A549 (cell line): ENCODE measurements around the gene LRRIQ4. TPM values are rescaled to one million over a fixed set of nuclear protein-coding genes. Genes with fewer than 3 reads are reported as not detected.

ENCODE experiments used
- ATAC-seq, 2 experiments: fragments of 200-7000 bp in 1 of 2; fragments of >200 bp in 1 of 2; cut with Nextera tagmentation in 1 of 2; cut with Tn5 transposase in 1 of 2; 3 replicates each; pipeline versions ENCODE4 v1.8.0 to v1.9.1; 2018 to 2020; ENCODE audit warnings: mild to moderate bottlenecking in 1 of 2, moderate library complexity in 1 of 2
- CTCF ChIA-PET: fragments of 300-600 bp; sonication (Branson Sonifier 250); formaldehyde crosslinking; extraction: SDS; loops from one replicate; lab custom pipeline; 2021; ENCODE audit warnings: antibody characterized with exemption, inconsistent platforms; lab: Yijun Ruan, JAX
- POLR2A ChIA-PET: fragments of 350-600 bp; formaldehyde crosslinking; extraction: SDS; loops from one replicate; lab custom pipeline; 2021; ENCODE audit warnings: antibody characterized with exemption, inconsistent platforms; lab: Yijun Ruan, JAX
- DNase-seq, 2 experiments: peaks; one replicate each; pipeline versions ENCODE4 v3.0.0 to v3.0.0-alpha.2; 2011 to 2016; ENCODE audit warnings: low read depth in 1 of 2, low spot score in 1 of 2
- FAIRE-seq: peaks from 2 replicates; lab custom pipeline; 2011; peaks lifted over from hg19 to GRCh38; lab: Jason Lieb, UNC
- H3K27ac ChIP-seq, 2 experiments: fragments of >200 bp; sonication (Bioruptor Twin); formaldehyde crosslinking; 3 replicates each; pipeline ENCODE4 v1.5.1; 2016 to 2017
- H3K4me1 ChIP-seq: fragments of >200 bp; sonication (Bioruptor Twin); formaldehyde crosslinking; 3 replicates; pipeline ENCODE4 v1.6.1; 2016
- H3K4me2 ChIP-seq: fragments of >200 bp; sonication (Bioruptor Twin); formaldehyde crosslinking; 3 replicates; pipeline ENCODE4 v1.6.1; 2016
- H3K4me3 ChIP-seq: fragments of >200 bp; sonication (Bioruptor Twin); formaldehyde crosslinking; 3 replicates; pipeline ENCODE4 v1.5.1; 2016
- H3K9me3 ChIP-seq: fragments of >200 bp; sonication (Bioruptor Twin); formaldehyde crosslinking; 3 replicates; pipeline ENCODE4 v1.6.1; 2016
- CBX8 ChIP-seq: fragments of 200-600 bp; sonication (generic); IDR thresholded peaks from 2 replicates; pipeline ENCODE4 v1.6.1; 2016
- CHD2 ChIP-seq: fragments of 150-350 bp; IDR thresholded peaks from 2 replicates; pipeline ENCODE4 v1.6.1; 2014; ENCODE audit warnings: low read length; ENCODE audit not compliant: partially characterized antibody
- CHD4 ChIP-seq: fragments of 200-600 bp; sonication (generic); IDR thresholded peaks from 2 replicates; pipeline ENCODE4 v1.6.1; 2016; ENCODE audit warnings: antibody characterized with exemption, mild to moderate bottlenecking, borderline replicate concordance
- EHF ChIP-seq: fragments of 250-450 bp; sonication (Bioruptor Pico); IDR thresholded peaks from 2 replicates; pipeline ENCODE4 v1.5.0; 2020; ENCODE audit warnings: mild to moderate bottlenecking
- EHMT2 ChIP-seq: fragments of 200-600 bp; sonication (generic); IDR thresholded peaks from 2 replicates; pipeline ENCODE4 v1.6.1; 2016; ENCODE audit warnings: antibody characterized with exemption, low read depth, mild to moderate bottlenecking, moderate library complexity
- HDAC2 ChIP-seq: fragments of 200-600 bp; sonication (generic); IDR thresholded peaks from 2 replicates; pipeline ENCODE4 v1.6.1; 2016
- HEYL ChIP-seq: fragments of 250-450 bp; sonication (Bioruptor Pico); IDR thresholded peaks from 2 replicates; pipeline ENCODE4 v1.8.0; 2021; ENCODE audit warnings: mild to moderate bottlenecking, moderate library complexity
- HOXB13 ChIP-seq: fragments of 250-450 bp; sonication (Bioruptor Pico); IDR thresholded peaks from 2 replicates; pipeline ENCODE4 v1.5.0; 2020; ENCODE audit warnings: low read depth, mild to moderate bottlenecking, moderate library complexity
- KDM1A ChIP-seq: fragments of 200-600 bp; sonication (generic); IDR thresholded peaks from 2 replicates; pipeline ENCODE4 v1.6.1; 2016; ENCODE audit warnings: low read depth, mild to moderate bottlenecking
- MAFK ChIP-seq: fragments of 450-650 bp; IDR thresholded peaks from 2 replicates; pipeline ENCODE4 v1.6.1; 2014; ENCODE audit not compliant: partially characterized antibody
- POLR2A ChIP-seq: IDR thresholded peaks from 2 replicates; pipeline ENCODE4 v1.6.1; 2012; ENCODE audit warnings: mild to moderate bottlenecking, low read length
- RAD21 ChIP-seq, 2 experiments: fragments of >200 bp in 1 of 2; sonication (Bioruptor Twin) in 1 of 2; formaldehyde crosslinking in 1 of 2; IDR thresholded peaks in 1 of 2; conservative IDR thresholded peaks in 1 of 2; 2 replicates in 1 of 2; 3 replicates in 1 of 2; pipeline ENCODE4 v1.6.1; 2012 to 2018; ENCODE audit warnings: inconsistent platforms in 1 of 2
- RFX5 ChIP-seq: fragments of 450-650 bp; IDR thresholded peaks from 2 replicates; pipeline ENCODE4 v1.7.1; 2014; ENCODE audit warnings: antibody characterized with exemption, mild to moderate bottlenecking, moderate library complexity
- RNF2 ChIP-seq: fragments of 200-600 bp; sonication (generic); IDR thresholded peaks from 2 replicates; pipeline ENCODE4 v1.6.1; 2016; ENCODE audit warnings: low read depth, mild to moderate bottlenecking, antibody characterized with exemption, moderate library complexity, borderline replicate concordance
- SREBF2 ChIP-seq: fragments of 450-650 bp; IDR thresholded peaks from 2 replicates; pipeline ENCODE4 v1.6.1; 2014; ENCODE audit warnings: mild to moderate bottlenecking, moderate library complexity
- ZFP36 ChIP-seq: fragments of 450-650 bp; IDR thresholded peaks from 2 replicates; pipeline ENCODE4 v1.6.1; 2014; ENCODE audit warnings: borderline replicate concordance; ENCODE audit not compliant: partially characterized antibody
- WGBS: methylation state at CpG from one replicate; pipeline ENCODE4 v1.1.6; 2017; ENCODE audit errors: missing lambda C conversion rate; 5-methylcytosine and 5-hydroxymethylcytosine counted together
- polyA plus RNA-seq, 4 experiments: library from polyadenylated mRNA; depleted of rRNA in 3 of 4; stranded (reverse); fragments of >200 nt; fragmentation: RNase III in 1 of 4; extraction: RNeasy Plus Mini Kit Qiagen cat#74134 plus additional on column Dnase treatment in 1 of 4; gene quantifications; 2 replicates in 3 of 4; 3 replicates in 1 of 4; pipeline ENCODE4 v1.2.3, GENCODE V29; 2011 to 2017
- TF ChIP-seq, protein P1 (sequence below): fragments of >200 bp; sonication (Bioruptor Twin); formaldehyde crosslinking; IDR thresholded peaks from 3 replicates; pipeline ENCODE4 v1.5.1; 2016
- TF ChIP-seq, protein P2 (sequence below): IDR thresholded peaks from 2 replicates; pipeline ENCODE4 v1.6.1; 2012
- TF ChIP-seq, protein P3 (sequence below): fragments of 450-650 bp; IDR thresholded peaks from 2 replicates; pipeline ENCODE4 v1.6.1; 2014; ENCODE audit warnings: antibody characterized with exemption
- TF ChIP-seq, protein P4 (sequence below): fragments of >200 bp; sonication (Bioruptor Twin); formaldehyde crosslinking; IDR thresholded peaks from 3 replicates; pipeline ENCODE4 v1.6.1; 2016
- TF ChIP-seq, protein P5 (sequence below): fragments of 150-350 bp; IDR thresholded peaks from 2 replicates; pipeline ENCODE4 v1.6.1; 2014; ENCODE audit warnings: low read depth, mild to moderate bottlenecking, low read length
- TF ChIP-seq, protein P6 (sequence below): IDR thresholded peaks from 2 replicates; pipeline ENCODE4 v1.6.1; 2012

LRRIQ4 gene
- polyA plus RNA-seq, 2 of the 4 experiments (the other 2 are of a cell fraction) = not detected

DNA sequence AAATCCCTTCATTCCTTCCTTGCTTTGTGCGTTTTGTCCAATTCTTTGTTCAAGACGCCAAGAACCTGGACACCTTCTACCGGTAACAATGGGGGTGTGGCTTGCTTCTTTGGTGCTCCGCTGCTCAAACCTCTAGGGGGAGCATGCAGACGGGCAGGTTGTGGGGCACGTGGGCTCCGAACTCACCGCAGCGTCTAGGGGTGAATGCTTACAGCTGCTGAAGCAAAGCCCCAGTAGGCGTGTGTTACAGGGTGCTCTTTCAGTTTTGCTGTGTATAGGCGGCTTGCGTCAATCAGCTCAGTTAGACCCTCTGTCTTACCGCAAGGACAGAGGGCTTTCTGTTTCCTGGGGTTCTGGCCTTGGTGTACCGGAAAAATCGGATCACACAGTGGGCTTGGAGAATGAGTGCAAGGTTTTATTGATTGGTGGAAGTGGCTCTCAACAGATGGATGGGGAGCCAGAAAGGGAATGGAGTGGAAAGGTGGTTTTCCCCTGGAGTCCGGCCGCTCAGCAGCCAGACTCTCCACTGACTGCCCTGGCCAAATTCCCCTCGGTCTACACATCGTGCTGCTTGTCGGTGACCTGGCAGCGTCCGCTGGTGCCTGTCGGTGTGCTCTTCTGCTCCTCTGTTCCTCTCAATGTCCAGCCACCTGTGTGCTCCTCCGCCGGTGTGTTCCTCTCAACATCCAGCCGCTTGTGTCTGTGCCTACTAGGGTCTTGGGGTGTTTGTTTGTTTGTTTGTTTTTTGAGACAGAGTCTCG is 1.3 kb downstream of the LRRIQ4 start:
- Histone ChIP-seq H3K9me3 (peaks cover 8% of the 10 kb centered on the region), H3K4me3 (peak overlapping the region; percentile 28; the same call in 2 of the 3 replicates), H3K4me1 (no peaks in the 10 kb centered on the region), H3K27ac (0 out of 6 replicates have a peak overlapping the region, but pooled peaks of 1 of the 2 experiments have one; percentile 17), H3K4me2 (peak overlapping the region; percentile 68)
- POLR2A ChIA-PET = no interaction called here
- no peak for FAIRE-seq
- CTCF ChIA-PET = interaction anchor here (0.7 to 1.4 kb wide), 3 partner anchors 10 to 36 kb away, joined by 3 read pairs; no protein-coding TSS in a partner anchor
- peak in 1 of 2 experiments; percentile 42 for DNase-seq
- 51% methylated on average over 27 of the region's 27 CpGs for WGBS
- TF ChIP-seq, protein P1, sequence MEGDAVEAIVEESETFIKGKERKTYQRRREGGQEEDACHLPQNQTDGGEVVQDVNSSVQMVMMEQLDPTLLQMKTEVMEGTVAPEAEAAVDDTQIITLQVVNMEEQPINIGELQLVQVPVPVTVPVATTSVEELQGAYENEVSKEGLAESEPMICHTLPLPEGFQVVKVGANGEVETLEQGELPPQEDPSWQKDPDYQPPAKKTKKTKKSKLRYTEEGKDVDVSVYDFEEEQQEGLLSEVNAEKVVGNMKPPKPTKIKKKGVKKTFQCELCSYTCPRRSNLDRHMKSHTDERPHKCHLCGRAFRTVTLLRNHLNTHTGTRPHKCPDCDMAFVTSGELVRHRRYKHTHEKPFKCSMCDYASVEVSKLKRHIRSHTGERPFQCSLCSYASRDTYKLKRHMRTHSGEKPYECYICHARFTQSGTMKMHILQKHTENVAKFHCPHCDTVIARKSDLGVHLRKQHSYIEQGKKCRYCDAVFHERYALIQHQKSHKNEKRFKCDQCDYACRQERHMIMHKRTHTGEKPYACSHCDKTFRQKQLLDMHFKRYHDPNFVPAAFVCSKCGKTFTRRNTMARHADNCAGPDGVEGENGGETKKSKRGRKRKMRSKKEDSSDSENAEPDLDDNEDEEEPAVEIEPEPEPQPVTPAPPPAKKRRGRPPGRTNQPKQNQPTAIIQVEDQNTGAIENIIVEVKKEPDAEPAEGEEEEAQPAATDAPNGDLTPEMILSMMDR = peak; percentile 24; the same call in 1 of the 3 replicates
- no peak for TF ChIP-seq CHD4
- TF ChIP-seq RFX5 = no peak
- TF ChIP-seq, protein P2, sequence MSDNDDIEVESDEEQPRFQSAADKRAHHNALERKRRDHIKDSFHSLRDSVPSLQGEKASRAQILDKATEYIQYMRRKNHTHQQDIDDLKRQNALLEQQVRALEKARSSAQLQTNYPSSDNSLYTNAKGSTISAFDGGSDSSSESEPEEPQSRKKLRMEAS = peak; percentile 82
- TF ChIP-seq, protein P3, sequence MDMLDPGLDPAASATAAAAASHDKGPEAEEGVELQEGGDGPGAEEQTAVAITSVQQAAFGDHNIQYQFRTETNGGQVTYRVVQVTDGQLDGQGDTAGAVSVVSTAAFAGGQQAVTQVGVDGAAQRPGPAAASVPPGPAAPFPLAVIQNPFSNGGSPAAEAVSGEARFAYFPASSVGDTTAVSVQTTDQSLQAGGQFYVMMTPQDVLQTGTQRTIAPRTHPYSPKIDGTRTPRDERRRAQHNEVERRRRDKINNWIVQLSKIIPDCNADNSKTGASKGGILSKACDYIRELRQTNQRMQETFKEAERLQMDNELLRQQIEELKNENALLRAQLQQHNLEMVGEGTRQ = peak; percentile 54; the same call in 1 of the 2 replicates
- TF ChIP-seq RAD21 (conservative IDR thresholded peaks at IDR 0.05 in 1 of 2, IDR thresholded peaks at IDR 0.05 in 1 of 2) = peak in 1 of 2 experiments; percentile 15; a peak in 1 of 5 replicates
- TF ChIP-seq ZFP36 = no peak
- TF ChIP-seq, protein P4, sequence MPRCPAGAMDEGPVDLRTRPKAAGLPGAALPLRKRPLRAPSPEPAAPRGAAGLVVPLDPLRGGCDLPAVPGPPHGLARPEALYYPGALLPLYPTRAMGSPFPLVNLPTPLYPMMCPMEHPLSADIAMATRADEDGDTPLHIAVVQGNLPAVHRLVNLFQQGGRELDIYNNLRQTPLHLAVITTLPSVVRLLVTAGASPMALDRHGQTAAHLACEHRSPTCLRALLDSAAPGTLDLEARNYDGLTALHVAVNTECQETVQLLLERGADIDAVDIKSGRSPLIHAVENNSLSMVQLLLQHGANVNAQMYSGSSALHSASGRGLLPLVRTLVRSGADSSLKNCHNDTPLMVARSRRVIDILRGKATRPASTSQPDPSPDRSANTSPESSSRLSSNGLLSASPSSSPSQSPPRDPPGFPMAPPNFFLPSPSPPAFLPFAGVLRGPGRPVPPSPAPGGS = no peak
- TF ChIP-seq HDAC2 = no peak
- peak; percentile 81 to 94 for ATAC-seq

DNA sequence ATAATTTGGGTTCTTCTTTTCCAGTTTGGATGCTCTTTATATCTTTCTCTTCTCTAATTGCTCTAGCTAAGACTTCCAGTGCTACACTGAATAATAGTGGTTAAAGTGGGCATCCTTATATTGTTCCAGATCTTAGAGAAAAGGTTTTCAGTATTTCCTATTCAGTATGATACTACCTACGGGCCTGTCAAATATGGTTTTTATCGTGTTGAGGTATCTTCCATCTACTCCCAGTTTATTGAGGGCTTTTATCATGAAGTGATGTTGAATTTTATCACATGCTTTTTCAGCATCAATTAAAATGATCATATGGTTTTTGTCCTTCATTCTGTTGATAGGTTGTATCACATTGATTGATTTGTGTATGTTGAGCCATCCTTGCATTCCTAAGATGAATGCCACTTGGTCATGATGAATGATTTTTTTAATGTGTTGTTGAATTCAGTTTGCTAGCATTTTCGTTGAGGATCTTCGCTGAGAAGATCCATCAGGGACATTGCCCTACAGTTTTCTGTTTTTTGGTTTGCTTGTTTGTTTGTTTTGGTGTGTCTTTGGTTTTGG is 3.0 kb downstream of the LRRIQ4 start:
- peaks cover 8% of the 10 kb centered on the region for H3K9me3 ChIP-seq
- ATAC-seq = no peak
- no peak for TF ChIP-seq CBX8
- no peak for TF ChIP-seq POLR2A
- no peak for TF ChIP-seq HEYL (CRISPR knock-in tag)
- no peak for TF ChIP-seq EHMT2
- no peak for TF ChIP-seq EHF (CRISPR knock-in tag)
- TF ChIP-seq KDM1A = no peak
- no peak for TF ChIP-seq HOXB13 (CRISPR knock-in tag)
- TF ChIP-seq, all 56 proteins: peak for 0
- no peak overlapping the region for H3K27ac ChIP-seq
- POLR2A ChIA-PET = no interaction called here
- DNase-seq (no peak), FAIRE-seq (no peak)
- H3K4me2 ChIP-seq = no peak overlapping the region
- WGBS = 38% methylated on average over 4 of the region's 4 CpGs
- CTCF ChIA-PET = no interaction called here
- no peak overlapping the region for H3K4me3 ChIP-seq
- H3K4me1 ChIP-seq = no peaks in the 10 kb centered on the region

DNA sequence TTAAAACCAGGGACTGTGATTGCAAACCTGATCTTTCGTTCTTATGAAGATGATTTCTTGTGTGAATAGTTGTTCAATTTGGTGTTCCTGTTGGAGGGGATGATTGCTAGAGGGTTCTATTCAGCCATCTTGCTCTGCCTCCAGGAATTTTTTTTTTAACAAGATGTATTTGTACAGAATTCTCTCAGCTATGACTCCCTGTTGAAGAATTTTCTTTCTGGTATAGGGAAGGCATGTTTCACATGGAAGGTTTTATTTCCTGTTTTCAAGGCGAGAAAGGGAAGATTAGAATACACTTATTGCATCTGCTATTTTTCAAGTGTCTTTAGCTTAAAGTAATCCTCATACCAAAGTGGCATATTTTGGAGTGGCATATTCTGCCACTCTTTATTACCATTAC is 5.6 kb downstream of the LRRIQ4 start:
- no peak for FAIRE-seq
- 30% methylated on average over 2 of the region's 2 CpGs for WGBS
- Histone ChIP-seq H3K4me2 (no peak overlapping the region), H3K9me3 (peaks cover 8% of the 10 kb centered on the region), H3K4me1 (no peaks in the 10 kb centered on the region), H3K27ac (no peak overlapping the region), H3K4me3 (no peak overlapping the region)
- TF ChIP-seq CHD4 (no peak), MAFK (no peak), HEYL (CRISPR knock-in tag) (no peak), RNF2 (peak; percentile 48; the same call in 1 of the 2 replicates), CHD2 (no peak), SREBF2 (no peak)
- TF ChIP-seq, protein P5, sequence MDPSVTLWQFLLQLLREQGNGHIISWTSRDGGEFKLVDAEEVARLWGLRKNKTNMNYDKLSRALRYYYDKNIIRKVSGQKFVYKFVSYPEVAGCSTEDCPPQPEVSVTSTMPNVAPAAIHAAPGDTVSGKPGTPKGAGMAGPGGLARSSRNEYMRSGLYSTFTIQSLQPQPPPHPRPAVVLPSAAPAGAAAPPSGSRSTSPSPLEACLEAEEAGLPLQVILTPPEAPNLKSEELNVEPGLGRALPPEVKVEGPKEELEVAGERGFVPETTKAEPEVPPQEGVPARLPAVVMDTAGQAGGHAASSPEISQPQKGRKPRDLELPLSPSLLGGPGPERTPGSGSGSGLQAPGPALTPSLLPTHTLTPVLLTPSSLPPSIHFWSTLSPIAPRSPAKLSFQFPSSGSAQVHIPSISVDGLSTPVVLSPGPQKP = no peak
- TF ChIP-seq, protein P6, sequence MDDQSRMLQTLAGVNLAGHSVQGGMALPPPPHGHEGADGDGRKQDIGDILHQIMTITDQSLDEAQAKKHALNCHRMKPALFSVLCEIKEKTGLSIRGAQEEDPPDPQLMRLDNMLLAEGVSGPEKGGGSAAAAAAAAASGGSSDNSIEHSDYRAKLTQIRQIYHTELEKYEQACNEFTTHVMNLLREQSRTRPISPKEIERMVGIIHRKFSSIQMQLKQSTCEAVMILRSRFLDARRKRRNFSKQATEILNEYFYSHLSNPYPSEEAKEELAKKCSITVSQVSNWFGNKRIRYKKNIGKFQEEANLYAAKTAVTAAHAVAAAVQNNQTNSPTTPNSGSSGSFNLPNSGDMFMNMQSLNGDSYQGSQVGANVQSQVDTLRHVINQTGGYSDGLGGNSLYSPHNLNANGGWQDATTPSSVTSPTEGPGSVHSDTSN = no peak
- CTCF ChIA-PET = no interaction called here
- no peak for DNase-seq
- POLR2A ChIA-PET = no interaction called here
- ATAC-seq = no peak
